RCC 7860 (cell line): ENCODE measurements around the gene ANKRD36.
"Not testable (repeated sequence)": the region's sequence is repeated elsewhere in the genome, so short reads cannot be mapped to it uniquely, and the experiment has no call there.

ENCODE experiments used
- DNase-seq: peaks from one replicate; pipeline ENCODE4 v3.0.0-alpha.2; 2015; ENCODE audit warnings: low spot score
- FAIRE-seq: peaks from 2 replicates; lab custom pipeline; 2012; peaks lifted over from hg19 to GRCh38; lab: Jason Lieb, UNC

Gene ANKRD36

GRCh38 chr2:97112320-97113049 lies 468 bp upstream of the ANKRD36 start:
- FAIRE-seq = peak; percentile 83
- DNase-seq = peak; percentile 51

- FAIRE-seq, DNase-seq: not testable (repeated sequence)
Observed at GRCh38 chr2:97113882-97114255, 916 bp downstream of the ANKRD36 start.

DNA sequence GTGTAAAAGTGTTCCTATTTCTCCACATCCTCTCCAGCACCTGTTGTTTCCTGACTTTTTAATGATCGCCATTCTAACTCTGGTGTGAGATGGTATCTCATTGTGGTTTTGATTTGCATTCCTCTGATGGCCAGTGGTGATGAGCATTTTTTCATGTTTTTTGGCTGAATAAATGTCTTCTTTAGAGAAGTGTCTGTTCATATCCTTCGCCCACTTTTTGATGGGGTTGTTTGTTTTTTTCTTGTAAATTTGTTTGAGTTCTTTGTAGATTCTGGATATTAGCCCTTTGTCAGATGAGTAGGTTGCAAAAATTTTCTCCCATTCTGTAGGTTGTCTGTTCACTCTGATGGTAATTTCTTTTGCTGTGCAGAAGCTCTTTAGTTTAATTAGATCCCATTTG lies 16.1 kb downstream of the ANKRD36 start:
- not testable (repeated sequence) for FAIRE-seq, DNase-seq

DNA sequence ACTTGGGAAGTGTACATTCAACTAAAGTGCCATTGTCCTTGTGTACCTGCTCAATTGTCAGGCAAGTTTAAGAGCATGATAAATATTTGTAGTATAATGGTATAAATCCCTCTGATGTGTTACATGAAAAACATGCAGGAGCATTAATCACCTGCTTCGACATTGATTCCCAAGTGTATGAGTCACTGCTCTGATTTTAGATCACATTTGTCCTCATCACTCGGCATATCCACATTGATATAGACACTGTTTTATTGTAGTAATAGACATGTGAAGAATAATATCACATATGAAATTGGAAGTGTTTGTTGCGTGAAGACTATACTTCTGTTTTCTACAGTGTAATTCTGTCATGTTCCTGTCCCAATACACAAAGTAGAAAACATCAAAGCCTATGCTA lies 31.1 kb downstream of the ANKRD36 start:
- DNase-seq, FAIRE-seq: not testable (repeated sequence)

- DNase-seq, FAIRE-seq: not testable (repeated sequence)
Observed at GRCh38 chr2:97166548-97166947, 53.6 kb downstream of the ANKRD36 start.

DNA sequence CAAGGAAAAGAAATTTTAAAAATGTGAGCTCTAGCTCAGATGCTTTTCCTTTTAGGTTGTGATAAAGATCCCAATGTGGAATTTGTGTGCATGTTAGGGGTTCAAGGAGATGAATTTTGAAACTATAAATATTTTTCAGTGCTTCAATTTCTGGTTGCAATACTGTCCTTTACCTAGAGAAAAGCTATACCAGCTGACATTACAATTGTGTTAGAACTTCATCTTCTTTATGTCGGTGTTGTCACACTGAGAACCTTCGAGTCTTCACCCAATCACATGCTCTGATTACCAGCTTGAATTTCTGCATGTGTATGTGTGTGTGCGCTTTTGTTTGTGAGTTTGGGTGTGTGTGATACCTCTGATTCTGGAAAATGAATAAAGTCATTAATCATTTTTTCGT lies 55.0 kb downstream of the ANKRD36 start:
- DNase-seq, FAIRE-seq: not testable (repeated sequence)

DNA sequence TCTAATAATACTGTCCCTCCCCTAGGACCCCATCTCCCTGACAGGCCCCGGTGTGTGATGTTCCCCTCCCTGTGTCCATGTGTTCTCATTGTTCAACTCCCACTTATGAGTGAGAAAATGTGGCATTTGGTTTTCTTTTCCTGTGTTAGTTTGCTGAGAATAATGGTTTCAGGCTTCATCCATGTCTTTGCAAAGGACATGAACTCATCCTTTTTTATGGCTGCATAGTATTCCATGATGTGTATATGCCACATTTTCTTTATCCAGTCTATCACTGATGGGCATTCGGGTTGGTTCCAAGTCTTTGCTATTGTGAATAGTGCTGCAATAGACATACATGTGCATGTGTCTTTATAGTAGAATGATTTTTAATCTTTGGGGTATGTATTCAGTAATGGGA lies 55.6 kb downstream of the ANKRD36 start:
- DNase-seq, FAIRE-seq: not testable (repeated sequence)

GRCh38 chr2:97180391-97180790 lies 67.4 kb downstream of the ANKRD36 start:
- FAIRE-seq, DNase-seq: not testable (repeated sequence)

DNA sequence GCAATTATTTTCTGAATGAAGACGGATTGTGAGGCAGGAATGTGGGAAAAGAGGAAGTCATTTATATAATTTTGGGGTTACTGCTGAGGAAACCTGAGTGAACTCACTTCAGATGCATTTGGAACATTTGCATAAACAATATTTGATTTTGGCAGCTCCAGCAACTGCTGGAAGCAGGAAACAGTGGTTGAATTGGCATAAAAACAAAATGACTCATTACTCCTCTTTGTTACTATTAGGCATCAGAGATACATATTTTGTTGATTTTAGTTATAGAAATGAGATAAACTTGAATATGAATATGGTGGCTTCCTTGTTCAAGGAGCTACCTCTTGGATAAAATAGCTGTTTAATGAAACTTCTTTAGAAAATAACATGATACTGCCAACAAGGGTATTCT lies 82.4 kb downstream of the ANKRD36 start:
- DNase-seq, FAIRE-seq: not testable (repeated sequence)

DNA sequence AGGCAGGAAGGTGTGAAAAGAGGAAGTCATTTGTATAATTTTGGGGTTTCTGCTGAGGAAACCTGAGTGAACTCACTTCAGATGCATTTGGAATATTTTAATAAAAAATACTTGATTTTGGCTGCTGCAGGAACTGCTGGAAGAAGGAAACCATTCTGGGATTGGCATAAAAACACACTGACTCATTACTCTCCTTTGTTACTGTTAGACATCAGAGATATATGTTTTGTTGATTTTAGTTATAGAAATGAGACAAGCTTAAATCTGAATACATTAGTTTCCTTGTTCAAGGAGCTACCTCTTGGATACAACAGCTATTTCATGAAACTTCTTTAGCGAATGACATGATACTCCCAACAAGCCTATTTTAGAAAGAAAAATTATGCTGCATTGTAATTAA lies 84.3 kb downstream of the ANKRD36 start:
- not testable (repeated sequence) for DNase-seq, FAIRE-seq

DNA sequence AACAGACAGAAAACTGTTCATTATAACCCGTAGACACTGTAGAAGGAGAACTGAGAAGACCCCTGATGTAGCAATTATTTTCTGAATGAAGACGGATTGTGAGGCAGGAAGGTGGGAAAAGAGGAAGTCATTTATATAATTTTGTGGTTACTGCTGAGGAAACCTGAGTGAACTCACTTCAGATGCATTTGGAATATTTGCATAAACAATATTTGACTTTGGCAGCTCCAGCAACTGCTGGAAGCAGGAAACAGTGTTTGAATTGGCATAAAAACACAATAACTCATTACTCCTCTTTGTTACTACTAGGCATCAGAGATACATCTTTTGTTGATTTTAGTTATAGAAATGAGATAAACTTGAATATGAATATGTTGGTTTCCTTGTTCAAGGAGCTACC lies 87.9 kb downstream of the ANKRD36 start:
- not testable (repeated sequence) for DNase-seq, FAIRE-seq

GRCh38 chr2:97202643-97203250 lies 89.8 kb downstream of the ANKRD36 start:
- not testable (repeated sequence) for DNase-seq, FAIRE-seq

DNA sequence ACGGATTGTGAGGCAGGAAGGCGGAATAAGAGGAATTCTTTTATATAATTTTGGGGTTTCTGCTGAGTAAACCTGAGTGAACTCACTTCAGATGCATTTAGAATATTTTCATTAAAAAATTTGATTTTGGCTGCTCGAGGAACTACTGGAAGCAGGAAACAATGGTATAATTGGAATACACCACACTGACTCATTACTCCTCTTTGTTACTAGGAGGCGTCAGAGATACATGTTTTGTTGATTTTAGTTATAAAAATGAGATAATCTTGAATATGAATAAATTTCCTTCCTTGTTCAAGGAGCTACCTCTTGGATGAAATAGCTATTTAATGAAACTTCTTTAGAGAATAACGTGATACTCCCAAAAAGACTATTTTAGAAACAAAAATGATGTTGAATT lies 97.4 kb downstream of the ANKRD36 start:
- no peak for DNase-seq
- no peak for FAIRE-seq

DNA sequence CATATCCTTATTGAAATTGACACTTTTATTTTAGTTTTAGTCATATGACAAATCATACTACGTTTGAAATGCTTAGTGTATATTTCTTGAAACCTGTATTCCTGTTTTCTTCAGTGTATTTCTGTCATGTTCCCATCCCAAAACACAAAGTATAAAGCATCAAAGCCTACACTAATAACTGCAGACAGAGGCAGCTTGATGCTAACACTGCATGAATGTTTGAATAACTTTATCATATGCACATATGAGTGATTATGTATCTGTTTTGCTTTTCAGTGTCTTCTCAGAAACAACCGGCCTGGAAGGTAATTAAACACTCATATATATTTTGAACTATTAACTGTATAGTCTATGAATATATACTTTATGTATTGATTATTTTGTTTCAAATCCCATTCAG lies 102.1 kb downstream of the ANKRD36 start:
- not testable (repeated sequence) for DNase-seq, FAIRE-seq

DNA sequence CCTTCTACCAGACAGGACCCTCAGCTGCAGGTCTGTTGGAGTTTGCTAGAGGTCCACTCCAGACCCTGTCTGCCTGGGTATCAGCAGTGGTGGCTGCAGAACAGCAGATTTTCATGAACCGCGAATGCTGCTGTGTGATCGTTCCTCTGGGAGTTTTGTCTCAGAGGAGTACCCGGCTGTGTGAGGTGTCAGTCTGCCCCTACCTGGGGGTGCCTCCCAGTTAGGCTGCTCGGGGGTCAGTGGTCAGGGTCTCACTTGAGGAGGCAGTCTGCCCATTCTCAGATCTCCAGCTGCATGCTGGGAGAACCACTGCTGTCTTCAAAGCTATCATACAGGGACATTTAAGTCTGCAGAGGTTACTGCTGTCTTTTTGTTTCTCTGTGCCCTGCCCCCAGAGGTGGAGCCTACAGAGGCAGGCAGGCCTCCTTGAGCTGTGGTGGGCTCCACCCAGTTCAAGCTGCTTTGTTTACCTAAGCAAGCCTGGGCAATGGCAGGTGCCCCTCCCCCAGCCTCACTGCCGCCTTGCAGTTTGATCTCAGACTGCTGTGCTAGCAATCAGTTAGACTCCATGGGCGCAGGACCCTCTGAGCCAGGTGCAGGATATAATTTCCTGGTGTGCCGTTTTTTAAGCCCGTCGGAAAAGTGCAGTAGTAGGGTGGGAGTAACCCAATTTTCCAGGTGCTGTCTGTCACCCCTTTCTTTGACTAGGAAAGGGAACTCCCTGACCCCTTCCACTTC lies 118.1 kb downstream of the ANKRD36 start:
- not testable (repeated sequence) for DNase-seq, FAIRE-seq

GRCh38 chr2:97232981-97233380 lies 120.0 kb downstream of the ANKRD36 start:
- DNase-seq, FAIRE-seq: not testable (repeated sequence)

DNA sequence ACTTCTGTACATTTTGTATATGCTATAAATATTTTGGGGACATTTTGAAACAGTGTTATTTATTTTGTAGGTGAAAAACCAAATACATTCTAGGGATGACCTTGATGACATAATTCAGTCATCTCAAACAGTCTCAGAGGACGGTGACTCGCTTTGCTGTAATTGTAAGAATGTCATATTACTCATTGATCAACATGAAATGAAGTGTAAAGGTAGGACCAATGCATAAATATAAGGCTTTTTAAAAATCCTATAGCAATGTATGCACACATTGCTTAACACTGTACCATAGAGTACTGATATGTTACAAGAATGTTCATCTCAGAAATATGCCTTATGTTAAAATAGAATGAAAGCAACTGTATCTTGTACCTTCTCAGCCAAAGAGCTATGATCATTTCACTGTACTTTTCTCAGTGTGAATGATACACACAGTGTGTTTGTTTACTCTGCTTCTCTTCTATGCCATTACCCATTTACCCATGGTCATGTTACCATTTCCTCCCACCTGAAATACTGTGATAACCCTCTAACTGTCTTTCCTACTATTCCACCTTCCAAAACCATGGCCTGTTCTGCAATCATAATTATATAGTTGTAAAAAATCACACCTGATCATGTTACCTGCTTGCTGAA lies 120.8 kb downstream of the ANKRD36 start:
- DNase-seq = not testable (repeated sequence)
- peak; percentile 73 for FAIRE-seq

DNA sequence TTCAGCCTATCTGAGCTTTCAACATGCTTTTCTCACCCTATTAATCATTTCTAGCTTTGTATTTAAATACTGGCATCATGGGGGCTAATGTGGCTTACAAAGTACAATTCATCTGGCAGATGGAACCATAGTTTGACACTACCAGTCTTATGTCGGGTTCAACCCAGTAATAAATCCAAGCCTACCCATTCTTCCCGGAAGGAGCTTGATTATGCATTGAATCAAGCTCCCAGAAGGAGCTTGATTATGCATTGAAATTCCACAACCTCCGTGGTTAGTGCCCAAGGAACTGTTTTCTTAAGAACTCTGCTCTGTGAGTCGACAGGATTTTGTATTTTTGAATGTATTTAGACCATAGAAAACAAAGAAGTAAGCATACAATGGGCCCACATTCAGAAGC lies 148.2 kb downstream of the ANKRD36 start:
- not testable (repeated sequence) for DNase-seq, FAIRE-seq

GRCh38 chr2:97266449-97266848 lies 153.5 kb downstream of the ANKRD36 start:
- FAIRE-seq, DNase-seq: not testable (repeated sequence)

- DNase-seq (peak; percentile 1), FAIRE-seq (no peak)
Observed at GRCh38 chr2:97267411-97268074, 154.6 kb downstream of the ANKRD36 start.
